ENCODE data around the gene ECSCR. TPM values are rescaled to one million over a fixed set of nuclear protein-coding genes. Genes with fewer than 3 reads are reported as not detected.
"Not testable (repeated sequence)": the region's sequence is repeated elsewhere in the genome, so short reads cannot be mapped to it uniquely, and the experiment has no call there.

ECSCR gene
- polyA plus RNA-seq, 5 donors: 58.1 to 76.8 (median 67.5) TPM

GRCh38 chr5:139451176-139451575 is 11.4 kb downstream of the ECSCR start:
- DNase-seq: no peak

- no peak for DNase-seq
These were observed 15.4 kb downstream of the ECSCR start for GRCh38 chr5:139446956-139447779.

- DNase-seq: peak in 1 of 2 donors; percentile 33
These were observed 17.0 kb downstream of the ECSCR start for GRCh38 chr5:139445325-139446170.

GRCh38 chr5:139443831-139444453 is 18.6 kb downstream of the ECSCR start:
- DNase-seq: no peak

- not testable (repeated sequence) for DNase-seq
These were observed 22.1 kb downstream of the ECSCR start for GRCh38 chr5:139440416-139440815.

- peak; percentile 92 to 93 for DNase-seq
These were observed 23.3 kb downstream of the ECSCR start, which contains the start of gene DNAJC18 for GRCh38 chr5:139439013-139439903. Gene DNAJC18, minus strand, starts transcription at chr5:139439525. Its CDS starts 80 bp downstream, at chr5:139439445.

GRCh38 chr5:139438707-139439012 is 23.9 kb downstream of the ECSCR start:
- DNase-seq: no peak

- DNase-seq: no peak
These were observed 26.9 kb downstream of the ECSCR start for GRCh38 chr5:139435676-139436075.

GRCh38 chr5:139431706-139432105 is 30.8 kb downstream of the ECSCR start:
- DNase-seq: no peak

- DNase-seq: no peak
These were observed 32.5 kb downstream of the ECSCR start for GRCh38 chr5:139430015-139430414.

GRCh38 chr5:139426203-139426885 is 36.2 kb downstream of the ECSCR start:
- no peak for DNase-seq

GRCh38 chr5:139425497-139425896 is 37.0 kb downstream of the ECSCR start:
- no peak for DNase-seq

- DNase-seq: peak; percentile 51 to 60
These were observed 40.1 kb downstream of the ECSCR start for GRCh38 chr5:139422307-139422893.

GRCh38 chr5:139419226-139420192 is 43.0 kb downstream of the ECSCR start:
- no peak for DNase-seq

GRCh38 chr5:139418793-139419192 is 43.8 kb downstream of the ECSCR start:
- DNase-seq: no peak

- no peak for DNase-seq
These were observed 45.3 kb downstream of the ECSCR start for GRCh38 chr5:139417214-139417613.

GRCh38 chr5:139416651-139417050 is 45.9 kb downstream of the ECSCR start:
- no peak for DNase-seq

- no peak for DNase-seq
These were observed 46.7 kb downstream of the ECSCR start for GRCh38 chr5:139415869-139416268.

GRCh38 chr5:139415221-139415861 is 47.2 kb downstream of the ECSCR start:
- DNase-seq: no peak

Data from right lung (tissue), 5 donors.